Activated T-cell treated with anti-CD3 and anti-CD28 coated beads for 1 hour (primary cell): ENCODE results near the gene CNGA3.
"Not testable (repeated sequence)": the region's sequence is repeated elsewhere in the genome, so short reads cannot be mapped to it uniquely, and the experiment has no call there.

Experiments used
- DNase-seq: peaks from one replicate; pipeline ENCODE4 v3.0.0-alpha.2; 2020; ENCODE audit warnings: low read depth

The CNGA3 gene

GRCh38 chr2:98346311-98347236, at the start of gene CNGA3:
CNGA3 (plus strand) TSS chr2:98346456; CDS start chr2:98369976, 23,520 bp downstream.
- DNase-seq: no peak

DNA sequence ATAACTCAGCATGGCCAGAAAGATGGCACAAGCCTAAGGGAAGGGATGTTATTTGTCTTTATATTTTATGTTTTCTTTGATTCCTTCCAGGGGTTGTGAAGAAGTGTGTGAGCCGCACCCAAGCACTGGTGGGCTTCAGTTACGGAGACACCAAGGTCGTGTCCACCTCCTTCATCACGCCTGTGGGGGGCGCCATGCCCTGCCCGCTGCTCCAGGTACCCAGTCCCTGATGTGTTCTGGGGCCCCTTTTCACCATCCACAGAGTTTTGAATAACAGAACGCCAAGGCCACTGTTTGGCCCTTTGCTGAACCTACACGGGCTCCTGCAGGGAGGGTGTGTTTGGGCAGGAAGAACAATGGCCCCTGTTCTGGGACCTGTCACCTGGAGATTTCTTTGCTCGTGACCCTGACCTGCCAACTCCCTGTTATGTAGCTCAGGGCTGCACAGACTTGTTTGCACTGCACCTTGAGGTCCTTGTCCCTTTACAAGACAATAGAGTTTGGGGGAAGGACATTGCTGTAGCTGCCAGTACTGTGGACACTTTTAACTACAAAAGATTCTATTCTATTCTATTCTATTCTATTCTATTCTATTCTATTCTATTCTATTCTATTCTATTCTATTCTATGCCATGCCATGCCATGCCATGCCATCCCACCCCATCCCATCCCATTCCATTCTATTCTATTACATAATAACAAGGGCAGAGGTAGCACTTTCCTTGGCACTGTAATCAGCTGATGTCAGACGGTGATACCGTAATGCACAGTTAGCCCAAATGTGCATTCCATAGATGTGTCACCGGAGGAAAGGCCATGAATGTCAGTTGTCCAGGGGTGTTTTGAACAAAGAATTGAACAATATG, 48.2 kb upstream of the CNGA3 start:
- DNase-seq: no peak

DNA sequence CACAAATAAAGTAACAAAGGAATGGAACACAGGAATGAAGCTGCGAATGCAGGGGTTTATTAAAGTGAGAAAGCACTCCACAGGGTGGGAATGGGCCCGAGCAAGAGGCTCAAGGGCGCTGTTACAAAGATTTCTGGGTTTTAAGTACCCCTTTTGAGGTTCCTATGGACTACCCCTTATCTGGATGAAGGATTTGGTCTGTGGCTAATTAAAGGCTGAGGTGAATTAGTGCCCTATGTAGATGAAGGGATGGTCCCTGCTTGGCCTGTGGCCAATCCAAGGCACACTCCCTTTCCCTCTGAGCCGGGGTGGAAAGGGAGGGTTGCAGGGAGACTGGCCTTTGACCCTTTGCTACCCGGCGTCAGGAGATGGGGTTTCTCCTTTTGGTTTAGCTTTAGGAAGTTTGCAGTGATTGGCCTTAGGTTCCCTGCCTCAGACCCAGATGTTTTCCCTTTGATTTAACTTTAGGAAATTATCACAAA, 47.5 kb upstream of the CNGA3 start:
- no peak for DNase-seq

- no peak for DNase-seq
These were observed 46.9 kb upstream of the CNGA3 start for GRCh38 chr2:98299211-98299905.

DNA sequence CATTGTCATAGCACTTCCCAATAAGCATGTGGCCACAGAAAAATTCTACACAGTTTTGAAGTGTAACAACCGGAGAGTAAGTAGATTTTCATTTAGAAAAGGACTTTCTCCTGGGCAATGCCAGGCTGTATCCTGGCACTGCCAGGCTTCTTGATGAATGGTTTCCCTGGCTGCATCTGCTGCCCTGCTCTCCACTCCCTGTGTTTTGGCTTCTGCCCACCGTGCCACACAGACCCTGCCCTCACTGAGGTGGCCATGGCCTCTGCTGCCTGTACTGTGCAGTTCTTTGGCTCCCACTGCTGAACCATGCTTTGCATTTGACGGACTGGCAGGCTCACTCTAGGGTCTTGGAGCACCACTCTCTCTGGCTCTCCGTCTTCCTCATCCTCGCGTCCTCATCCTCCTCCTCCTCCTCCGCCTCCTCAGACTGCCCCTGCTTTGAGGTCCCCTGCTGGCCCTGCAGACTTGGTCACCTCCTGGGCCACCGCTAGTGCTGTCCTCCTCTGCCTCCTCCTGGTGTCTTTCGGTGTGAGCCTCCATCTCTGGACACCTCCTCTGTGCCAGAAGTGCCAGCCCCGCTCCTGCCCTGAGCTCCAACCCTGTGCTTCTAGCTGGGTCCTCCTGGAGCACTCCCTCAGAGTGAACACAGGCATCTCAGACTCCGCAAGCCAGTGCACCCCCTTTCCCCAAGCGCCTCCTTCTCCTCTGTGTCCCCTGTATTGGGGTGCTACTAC, 45.9 kb upstream of the CNGA3 start:
- no peak for DNase-seq

GRCh38 chr2:98301469-98301868, 44.8 kb upstream of the CNGA3 start:
- no peak for DNase-seq

- not testable (repeated sequence) for DNase-seq
These were observed 39.0 kb upstream of the CNGA3 start for GRCh38 chr2:98307131-98307696.

DNA sequence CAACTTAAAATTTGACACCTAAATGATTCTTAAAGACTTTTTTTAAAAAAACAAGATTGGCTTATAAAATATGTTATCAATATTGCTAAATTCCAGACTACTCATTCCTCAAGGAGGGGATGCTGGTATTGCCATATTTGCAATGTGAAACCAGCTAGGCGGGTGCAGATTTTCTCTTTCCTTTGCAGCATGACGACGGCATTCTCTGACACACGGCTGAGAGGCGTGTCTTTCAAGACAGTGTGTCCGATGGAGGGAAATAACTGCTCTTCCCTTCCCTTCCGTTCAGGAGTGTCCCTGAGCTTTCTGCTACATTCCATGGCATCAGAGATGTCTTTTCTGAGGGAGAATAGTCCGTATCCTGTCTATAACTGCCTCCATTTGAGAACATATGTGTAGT, 38.2 kb upstream of the CNGA3 start:
- DNase-seq: no peak

GRCh38 chr2:98308532-98308931, 37.7 kb upstream of the CNGA3 start:
- no peak for DNase-seq

GRCh38 chr2:98309580-98309979, 36.7 kb upstream of the CNGA3 start:
- DNase-seq: no peak

GRCh38 chr2:98310010-98310409, 36.2 kb upstream of the CNGA3 start:
- no peak for DNase-seq

DNA sequence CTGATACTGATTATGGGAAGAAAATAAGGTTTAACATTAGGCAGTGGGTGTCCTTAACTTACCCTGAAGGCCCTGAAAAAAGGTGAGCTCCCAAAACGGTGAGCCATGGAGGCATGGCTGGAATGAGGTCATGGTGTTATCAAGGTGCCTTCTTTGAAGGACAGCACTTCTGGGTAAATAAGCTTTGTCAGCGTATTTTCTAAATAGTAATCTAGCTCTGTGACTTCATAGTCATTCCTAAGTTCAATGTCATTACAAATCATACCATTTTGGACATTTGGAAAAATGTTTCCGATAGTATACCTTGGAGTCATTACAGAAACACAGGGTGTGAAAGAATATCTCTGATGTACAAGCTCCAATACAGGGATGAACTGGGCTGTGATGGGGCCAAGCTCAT, 35.2 kb upstream of the CNGA3 start:
- DNase-seq: no peak

DNA sequence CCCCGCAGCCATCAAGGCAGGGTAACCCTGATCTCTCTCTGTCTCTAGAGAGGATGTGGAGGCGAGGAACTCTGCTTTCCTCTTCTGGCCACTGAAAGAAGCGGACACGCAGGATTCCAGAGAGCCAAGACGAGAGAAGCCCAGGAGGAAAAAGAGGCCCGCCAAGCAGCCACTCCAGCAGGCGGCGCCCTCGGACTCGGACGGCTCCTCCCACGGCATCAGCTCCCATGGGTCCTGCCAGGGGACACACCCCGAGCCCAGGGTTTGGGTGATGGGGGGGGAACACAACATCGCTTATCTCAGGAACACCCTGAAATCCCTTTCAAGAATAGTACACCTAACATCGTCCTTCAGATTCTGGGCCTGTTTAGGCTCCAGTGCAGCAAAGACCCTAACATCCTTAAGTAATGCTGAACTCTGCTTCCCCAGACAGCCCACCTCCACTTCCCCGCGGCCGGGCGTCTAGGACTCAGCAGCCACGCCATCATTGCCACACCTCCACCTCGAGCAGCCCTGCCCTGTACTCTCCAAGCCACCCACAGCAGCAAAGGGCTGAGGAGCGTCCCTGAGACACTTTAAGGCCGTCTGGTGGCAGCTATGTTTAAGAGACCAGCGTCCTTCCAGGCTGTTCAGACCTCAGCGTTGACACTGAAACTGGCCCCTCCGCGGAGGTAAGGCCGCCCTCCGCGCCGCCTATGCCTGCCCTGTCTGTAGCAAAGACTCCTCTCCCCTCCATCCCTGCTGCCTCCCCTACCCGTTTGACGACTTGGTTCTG, 34.3 kb upstream of the CNGA3 start:
- no peak for DNase-seq

DNA sequence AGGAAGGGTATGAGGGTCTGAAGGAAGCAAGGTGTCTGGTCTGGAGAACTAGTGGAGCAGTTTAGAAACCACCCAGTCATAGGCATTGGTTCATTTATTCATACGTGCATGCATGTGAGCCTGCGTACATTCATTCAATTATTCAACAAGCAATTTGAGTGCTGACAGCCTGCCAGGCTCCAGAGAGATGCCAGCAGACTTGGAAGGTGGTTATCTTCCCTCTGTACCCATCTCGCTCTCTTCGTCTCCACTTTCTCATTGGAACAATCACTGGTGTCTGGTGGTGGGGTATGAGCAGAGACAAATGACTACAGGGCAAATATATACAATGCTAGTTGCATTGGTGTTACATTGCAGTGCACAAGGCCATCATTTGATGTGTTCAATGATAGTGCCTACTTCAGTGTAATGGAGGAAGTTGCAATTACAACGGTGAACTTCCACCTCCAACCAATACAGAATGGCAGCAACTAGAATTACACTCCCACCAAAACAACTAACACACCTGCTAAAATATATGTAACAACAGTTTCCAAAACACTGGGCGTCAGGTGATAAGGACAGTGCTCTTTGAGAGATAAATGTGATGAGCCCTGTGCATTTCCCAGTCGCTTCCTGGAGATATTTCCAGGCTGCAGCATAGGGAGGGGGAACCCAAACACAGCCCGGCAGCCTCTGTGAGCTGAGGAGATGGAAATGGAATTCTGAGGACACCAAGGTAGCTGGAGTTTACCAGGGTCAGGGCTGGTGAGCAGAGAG, 32.6 kb upstream of the CNGA3 start:
- DNase-seq: no peak

- DNase-seq: no peak
These were observed 32.0 kb upstream of the CNGA3 start for GRCh38 chr2:98314251-98314650.

DNA sequence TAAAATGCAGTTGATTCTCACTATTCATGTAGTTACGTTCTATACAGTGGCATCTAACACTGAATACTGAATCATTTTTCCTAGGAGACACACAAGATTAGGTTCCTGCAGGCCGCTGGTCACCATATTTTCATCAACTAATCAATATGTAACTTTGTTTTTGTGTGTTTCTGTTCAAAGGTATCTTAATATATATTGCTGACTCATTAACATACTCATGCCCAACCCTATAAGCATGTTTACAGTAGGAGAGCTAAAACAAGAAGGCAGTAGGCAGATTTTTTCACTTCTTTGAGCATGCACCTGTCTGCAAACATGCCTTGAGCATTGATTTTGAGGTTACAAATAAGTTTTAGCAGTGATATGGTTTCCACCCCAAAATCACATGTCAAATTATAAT, 30.3 kb upstream of the CNGA3 start:
- DNase-seq: no peak

- DNase-seq: no peak
These were observed 29.0 kb upstream of the CNGA3 start for GRCh38 chr2:98317214-98317613.

DNA sequence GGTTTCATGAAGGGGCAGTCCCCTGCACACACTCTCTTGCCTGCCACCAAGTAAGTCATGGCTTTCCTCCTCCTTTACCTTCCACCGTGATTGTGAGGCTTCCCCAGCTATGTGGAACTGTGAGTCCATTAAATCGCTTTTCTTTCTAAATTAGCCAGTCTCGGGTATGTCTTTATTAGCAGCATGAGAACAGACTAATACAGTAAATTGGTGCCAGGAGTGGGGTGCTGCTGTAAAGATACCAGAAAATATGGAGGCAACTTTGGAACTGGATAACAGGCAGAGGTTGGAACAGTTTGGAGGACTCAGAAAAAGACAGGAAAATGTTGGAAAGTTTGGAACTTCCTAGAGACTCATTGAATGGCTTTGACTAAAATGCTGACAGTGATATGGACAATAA, 26.1 kb upstream of the CNGA3 start:
- not testable (repeated sequence) for DNase-seq

DNA sequence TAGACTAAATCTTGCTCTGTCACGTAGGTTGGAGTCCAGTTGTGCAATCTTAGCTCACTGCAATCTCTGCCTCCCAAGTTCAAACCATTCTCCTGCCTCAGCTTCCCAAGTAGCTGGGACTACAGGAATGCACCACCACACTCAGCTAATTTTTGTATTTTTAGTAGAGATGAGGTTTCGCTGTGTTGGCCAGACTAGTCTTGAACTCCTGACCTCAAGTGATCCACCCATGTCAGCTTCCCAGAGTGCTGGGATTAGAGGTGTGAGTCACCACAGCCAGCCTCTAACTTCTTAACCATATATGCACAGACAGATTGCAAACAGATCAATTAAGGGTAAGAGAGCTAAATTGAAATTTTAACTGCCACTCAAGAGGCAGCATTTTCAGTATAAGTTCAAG, 22.1 kb upstream of the CNGA3 start:
- no peak for DNase-seq

DNA sequence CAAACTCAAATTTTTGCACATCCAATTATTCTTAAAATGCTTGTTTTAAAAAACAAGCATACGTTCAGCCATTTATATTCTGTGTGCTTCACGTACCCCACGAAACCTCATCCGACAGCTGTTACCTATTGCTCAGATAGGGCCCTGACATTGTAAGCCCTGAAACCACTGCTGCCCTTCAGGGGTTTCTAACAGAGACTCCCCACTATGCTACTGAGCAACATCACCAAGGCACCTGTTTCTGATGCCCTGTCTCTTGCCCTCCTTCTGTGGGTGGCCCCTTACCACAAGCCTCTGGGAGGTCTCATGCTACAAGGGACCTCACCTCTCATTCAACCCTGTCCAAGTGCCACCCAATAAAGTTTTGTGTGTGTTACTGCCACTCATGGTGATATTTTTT, 18.5 kb upstream of the CNGA3 start:
- DNase-seq: no peak
